Left forelimb (tissue), 1 donor: ENCODE results near the gene SLC3A2.

ENCODE experiments used
- DNase-seq: peaks from one replicate; pipeline ENCODE4 v3.0.0-alpha.2; 2018; ENCODE audit warnings: low spot score

SLC3A2 gene

DNA sequence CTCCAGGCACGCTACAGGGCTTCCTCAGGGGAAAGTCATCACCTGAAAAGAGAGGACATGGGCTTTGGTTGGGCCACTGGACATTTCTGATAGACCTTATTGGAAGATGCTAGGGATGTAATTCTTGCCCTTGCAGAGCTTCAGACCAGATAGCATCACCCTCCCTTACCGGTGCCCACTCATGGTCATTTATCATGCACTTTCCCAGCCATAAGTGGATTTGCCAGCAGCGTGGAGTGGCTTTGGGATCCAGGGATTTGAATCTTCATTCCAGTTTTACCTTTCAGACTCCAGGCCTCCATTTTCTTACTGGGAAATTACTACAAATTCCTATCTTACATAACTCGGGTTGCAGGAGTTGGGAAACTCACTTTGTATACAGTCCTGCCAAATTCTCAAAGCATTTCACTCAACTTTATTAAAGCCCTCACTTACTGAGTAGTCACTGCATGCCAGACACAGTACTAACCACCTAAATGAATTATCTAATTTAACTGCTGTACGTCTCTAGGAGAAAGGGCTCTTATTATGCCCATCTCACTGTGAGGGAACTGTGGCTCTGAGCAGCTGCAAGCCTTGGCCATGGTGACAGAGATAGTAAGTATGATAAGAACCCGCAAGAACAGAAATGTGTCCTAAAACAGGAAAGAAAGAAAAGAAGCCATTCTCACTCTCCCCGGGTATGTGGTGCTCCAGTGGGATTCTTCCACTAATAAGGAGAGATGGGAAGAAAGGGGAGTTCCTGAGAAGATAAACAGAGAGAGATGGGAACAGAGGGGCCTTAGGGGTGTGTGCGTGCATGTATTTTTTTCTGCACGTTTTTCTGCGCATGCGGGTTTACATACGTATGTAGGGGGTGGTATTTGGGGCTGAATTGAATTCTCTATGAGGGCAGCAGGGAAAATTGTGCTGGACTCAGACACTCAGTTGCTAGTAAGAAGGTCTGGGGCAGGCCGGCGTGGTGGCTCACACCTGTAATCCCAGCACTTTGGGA is 30.7 kb downstream of the SLC3A2 start:
- no peak for DNase-seq

- DNase-seq = no peak
Measured at GRCh38 chr11:62912268-62912667, 31.6 kb downstream of the SLC3A2 start.

GRCh38 chr11:62914416-62914815 is 33.7 kb downstream of the SLC3A2 start:
- DNase-seq = no peak

DNA sequence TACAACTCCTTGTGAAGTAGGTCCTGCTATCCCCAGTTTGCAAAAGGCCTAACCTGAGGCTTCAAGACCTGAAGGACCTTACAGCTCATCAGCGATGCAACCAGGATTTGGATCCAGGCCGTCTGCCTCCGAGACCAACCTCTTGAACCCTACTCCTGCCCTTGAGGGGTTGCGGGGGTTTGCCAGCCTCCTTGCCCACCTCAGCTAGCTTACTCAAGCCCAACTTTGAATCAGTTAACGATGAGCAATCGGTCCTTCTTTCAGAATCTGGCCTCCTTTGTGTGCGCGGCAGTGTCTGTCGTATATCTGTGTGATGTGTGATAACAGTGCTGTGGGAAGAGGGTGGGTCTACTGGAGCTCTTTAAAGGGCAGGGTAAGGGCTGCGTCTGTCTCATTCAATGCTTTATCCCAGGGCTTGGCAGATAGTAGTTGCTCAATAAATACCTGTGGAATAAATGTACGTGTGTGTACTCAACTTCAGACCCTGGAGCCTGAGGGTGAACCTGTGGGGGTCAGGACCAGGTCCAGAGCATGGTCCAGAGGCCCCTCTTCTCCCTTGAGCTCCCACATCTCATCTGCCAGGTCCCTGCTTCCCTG is 37.3 kb downstream of the SLC3A2 start:
- no peak for DNase-seq

GRCh38 chr11:62918531-62918930 is 37.8 kb downstream of the SLC3A2 start:
- DNase-seq = no peak

GRCh38 chr11:62919476-62919875 is 38.8 kb downstream of the SLC3A2 start:
- no peak for DNase-seq

- DNase-seq = no peak
Measured at GRCh38 chr11:62919898-62920640, 39.4 kb downstream of the SLC3A2 start.

GRCh38 chr11:62921201-62921572 is 40.5 kb downstream of the SLC3A2 start, which contains the start of gene CHRM1:
Gene CHRM1, minus strand, starts transcription at chr11:62921363. Its CDS starts 10,263 bp downstream, at chr11:62911100.
- no peak for DNase-seq

DNA sequence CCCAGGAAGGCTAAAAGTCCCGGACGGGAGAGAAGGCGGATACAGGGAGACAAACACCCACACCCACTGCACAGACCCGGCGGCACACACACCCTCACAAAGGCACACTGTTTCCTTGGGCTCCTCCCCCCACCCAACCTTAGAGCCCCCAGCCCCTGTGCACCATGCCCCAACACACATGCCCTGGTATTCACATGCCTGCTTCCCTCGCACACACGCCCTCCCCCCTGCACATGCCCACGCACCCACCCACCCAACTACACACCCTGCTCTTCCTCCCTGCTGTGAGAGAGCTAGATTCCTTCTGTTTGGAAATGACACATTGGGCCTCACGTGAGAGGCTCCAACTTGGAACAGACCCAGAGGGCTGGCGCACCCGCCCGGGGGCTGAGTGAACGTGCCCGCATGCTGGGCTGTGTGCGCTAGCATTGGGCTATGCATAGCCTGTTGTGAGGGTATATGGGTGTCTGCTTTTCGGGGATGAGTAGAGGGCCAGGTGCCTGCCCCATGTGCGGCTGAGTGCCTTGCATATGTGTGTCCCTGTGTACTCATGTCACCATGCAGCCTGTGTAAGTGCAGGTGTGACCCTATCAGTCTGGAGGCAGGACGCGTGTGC is 41.0 kb downstream of the SLC3A2 start:
- no peak for DNase-seq

GRCh38 chr11:62922189-62922589 is 41.5 kb downstream of the SLC3A2 start:
- no peak for DNase-seq

GRCh38 chr11:62922653-62923431 is 42.1 kb downstream of the SLC3A2 start:
- no peak for DNase-seq

DNA sequence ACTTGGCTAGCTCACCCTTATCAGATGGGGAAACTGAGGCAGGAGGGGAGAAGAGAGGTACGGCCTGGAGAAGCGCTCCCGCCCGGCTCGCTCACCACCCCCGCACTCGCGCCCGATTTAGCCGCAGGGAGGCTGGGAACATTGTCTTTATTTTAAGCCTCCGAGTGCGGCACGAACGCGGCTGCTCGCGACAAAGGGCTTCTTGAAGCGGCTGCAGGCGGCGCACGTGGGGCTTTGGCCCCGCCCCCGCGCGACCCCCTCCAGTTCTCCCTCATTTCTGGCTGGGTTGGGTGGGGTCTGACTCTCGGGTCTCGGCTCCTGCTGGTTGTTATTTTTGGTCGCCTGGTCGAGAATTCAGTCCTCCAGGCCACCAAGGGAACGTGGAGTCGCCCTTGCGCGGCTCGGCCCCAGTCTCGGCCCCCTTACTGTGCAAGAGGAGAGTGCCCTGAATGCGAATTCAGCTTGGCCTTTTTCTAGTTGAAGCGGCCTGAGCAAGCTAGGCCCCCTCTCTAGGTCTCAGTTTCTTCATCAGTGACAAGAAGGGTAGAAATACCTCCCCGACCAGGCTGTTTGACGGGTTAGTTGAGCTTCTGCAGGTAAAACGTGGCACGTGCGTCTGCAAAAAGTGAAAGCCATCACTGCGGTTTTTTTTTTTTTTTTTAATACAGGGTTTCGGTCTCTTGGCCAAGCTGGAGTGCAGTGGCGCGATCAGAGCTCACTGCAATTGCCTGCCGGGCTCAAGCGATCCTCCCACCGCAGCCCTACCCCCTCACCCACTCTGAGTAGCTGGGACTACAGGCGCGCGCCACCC is 43.1 kb downstream of the SLC3A2 start:
- peak; percentile 58 for DNase-seq

- peak; percentile 55 for DNase-seq
Measured at GRCh38 chr11:62925308-62925707, 44.6 kb downstream of the SLC3A2 start.

DNA sequence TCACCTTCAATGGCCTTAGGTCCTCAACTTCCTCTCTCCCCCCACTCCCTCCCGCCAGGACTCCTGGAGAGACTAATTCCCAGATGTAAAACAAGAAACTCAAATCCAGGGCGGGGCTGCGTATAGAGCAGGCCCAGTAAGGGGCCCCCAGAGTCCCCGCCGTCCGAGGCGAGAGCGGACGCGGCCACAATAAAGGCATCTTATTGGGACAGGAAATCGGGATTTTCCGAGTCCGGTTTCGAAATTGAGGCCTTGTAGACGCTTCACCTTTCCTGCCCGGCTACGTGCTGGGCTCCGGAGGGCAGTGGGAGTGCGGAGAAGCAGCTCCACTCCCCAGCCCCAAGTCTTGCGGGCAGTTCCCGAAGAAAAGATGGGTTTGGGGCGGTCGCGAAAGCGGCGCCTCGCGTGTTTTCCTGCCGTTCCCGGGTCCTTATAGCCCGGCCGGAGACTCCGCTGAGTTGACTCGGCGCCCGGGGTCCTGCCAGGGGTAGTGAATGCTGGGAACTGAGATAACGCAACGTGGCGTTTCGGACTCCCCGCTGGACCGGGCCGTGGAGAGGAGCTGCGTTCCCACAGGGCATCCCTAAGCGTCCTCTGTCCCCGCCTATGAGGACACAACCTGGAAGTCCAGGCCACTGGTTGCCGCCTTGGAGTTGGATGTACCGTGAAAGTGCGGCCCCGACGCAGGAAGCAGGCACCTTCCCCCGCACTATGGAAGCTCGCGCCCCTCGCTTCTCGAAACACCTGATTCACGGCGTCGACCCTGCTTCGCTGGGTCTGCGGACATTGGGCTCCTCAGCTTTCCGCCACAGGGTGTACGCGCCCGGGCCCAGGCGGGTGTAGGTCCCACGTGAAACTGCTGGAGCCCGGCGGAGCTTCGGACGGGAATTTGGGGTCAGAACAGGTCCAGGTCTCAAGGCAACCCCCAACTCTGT is 45.3 kb downstream of the SLC3A2 start:
- DNase-seq = peak; percentile 71

- no peak for DNase-seq
Measured at GRCh38 chr11:62926680-62927455, 46.2 kb downstream of the SLC3A2 start.

DNA sequence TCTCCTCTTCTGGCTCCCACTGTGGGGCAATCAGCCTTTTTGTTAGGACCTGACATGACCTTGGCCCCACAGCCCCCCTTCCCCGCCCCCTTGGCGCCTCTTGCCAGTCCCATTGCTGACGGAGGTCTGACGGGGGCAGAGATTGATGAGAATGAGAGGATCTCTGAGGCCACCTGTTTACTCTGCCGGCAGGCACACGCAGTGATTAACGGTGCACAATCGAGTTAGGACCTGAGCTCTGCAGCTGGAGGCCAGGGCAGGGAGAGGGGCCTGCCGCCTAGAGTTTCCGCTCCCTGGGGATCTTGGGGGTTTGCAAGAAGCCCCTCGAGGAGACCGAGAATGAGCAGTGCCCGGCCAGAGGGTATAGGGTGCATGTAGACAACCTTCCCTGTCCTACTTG is 47.3 kb downstream of the SLC3A2 start:
- no peak for DNase-seq

- peak; percentile 74 for DNase-seq
Measured at GRCh38 chr11:62930157-62930556, 49.5 kb downstream of the SLC3A2 start.

DNA sequence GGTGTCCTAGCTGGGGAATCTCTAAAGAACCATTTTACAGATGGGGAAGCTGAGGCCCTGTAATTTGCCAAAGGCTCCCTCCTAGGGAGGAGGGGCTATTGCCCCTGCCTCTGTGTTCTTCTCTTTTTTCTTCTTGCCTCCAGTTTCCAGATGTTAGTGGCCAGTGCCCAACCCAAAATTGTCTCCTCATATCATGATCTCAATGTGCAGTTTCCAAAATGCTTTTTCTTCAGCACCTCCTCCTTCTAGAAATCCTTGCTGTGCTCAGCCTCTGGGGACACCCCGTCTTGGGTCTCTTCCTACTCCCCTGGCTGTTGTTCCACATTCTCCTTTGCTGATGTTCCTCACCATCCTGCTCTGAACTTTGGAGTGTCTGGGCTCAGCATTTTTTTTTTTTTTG is 50.0 kb downstream of the SLC3A2 start:
- DNase-seq = peak; percentile 30
